GM18508 (cell line): ENCODE results near the gene BCAP29.
"Not testable (repeated sequence)": the region's sequence is repeated elsewhere in the genome, so short reads cannot be mapped to it uniquely, and the experiment has no call there.

Experiments
- ATAC-seq: cut with Tn5 transposase; IDR thresholded peaks from one replicate; pipeline ENCODE4 v1.9.1; 2021; ENCODE audit warnings: moderate number of reproducible peaks; ENCODE audit not compliant: insufficient read depth, unreplicated experiment

BCAP29 gene

GRCh38 chr7:107615910-107616680, 36.0 kb downstream of the BCAP29 start:
- ATAC-seq, result no peak

DNA sequence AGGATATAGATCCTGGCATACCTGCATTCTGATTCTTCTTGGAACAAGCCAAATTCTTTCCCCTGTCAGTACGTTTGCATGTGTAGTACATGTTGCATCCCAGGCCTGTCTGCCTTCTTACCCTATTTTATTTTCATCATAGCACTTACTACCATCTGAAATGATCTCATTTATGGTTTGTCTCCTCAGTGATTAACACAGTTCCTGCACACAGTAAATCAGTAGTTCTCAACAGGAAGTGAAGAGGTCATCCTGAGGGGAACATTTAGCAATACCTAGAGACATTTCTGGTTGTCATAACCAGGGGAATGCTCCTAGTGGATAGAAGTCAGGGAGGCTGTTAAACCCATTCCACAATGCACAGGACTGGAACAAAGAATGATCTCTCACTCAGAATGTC, 42.4 kb downstream of the BCAP29 start:
- no peak for ATAC-seq

- ATAC-seq, result no peak
These were observed 42.8 kb downstream of the BCAP29 start for GRCh38 chr7:107622894-107623293.

DNA sequence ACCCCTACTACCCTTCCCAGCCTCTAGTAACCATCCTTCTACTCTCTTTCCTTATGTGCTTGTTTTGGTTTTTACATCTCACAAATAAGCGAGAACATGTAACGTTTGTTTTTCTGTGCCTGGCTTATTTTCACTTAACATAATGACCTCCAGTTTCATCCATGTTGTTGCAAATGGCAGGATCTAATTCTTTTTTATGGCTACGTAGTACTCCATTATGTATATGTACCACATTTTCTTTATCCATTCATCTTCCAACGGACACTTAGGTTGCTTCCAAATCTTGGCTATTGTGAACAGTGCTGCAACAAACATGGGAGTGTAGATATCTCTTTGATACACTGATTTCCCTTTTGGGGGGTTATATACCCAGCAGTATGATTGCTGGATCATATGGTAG, 47.0 kb downstream of the BCAP29 start:
- ATAC-seq, result no peak

DNA sequence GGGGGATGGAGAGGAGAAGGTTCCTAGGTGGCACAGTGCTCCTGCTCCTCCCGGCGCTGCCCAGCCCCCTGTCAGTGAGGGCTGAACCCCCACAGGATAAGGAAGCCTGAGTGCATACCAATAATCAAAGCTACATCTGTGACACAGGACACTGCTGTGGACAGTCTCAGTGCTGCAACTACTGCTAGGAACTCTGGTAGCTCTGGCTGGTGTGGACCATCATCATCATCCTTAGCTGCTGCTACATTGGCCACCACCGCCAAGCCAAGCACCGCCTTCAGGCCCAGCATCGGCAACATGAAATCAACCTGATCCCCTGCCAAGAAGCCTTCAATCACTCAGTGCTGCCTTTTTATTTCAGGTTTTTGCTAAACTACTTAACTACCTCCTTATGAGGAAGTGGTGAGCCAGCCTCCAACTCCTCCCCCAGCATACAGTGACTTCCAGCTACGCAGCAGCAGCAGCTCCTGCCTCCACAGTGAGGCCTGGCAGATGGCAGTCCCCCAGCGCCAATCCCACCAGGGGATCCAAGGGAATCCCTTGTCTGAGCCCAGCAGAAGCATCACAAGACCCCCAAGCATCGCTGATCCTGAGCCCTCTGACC, 48.5 kb downstream of the BCAP29 start:
- ATAC-seq, result no peak

DNA sequence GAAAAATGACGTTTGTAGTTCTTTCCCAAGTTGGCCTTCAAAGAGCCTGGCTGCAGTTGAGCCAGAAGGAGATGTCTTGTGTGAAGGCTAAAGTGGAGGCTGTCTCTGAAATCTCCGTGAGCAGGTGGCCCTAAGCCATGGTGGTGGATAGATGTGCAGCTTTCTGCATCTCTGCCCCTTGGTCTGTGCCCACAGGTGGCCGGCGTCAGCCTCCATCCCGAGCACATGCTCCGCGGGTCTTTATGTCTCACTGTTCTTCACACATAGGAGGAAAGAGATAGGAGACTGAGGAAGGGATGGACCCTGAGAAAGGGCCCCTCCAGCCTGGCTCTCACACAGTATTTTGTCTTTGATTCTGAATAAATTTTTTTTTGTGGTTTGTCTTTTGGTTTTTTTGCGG, 50.3 kb downstream of the BCAP29 start:
- ATAC-seq, result no peak

DNA sequence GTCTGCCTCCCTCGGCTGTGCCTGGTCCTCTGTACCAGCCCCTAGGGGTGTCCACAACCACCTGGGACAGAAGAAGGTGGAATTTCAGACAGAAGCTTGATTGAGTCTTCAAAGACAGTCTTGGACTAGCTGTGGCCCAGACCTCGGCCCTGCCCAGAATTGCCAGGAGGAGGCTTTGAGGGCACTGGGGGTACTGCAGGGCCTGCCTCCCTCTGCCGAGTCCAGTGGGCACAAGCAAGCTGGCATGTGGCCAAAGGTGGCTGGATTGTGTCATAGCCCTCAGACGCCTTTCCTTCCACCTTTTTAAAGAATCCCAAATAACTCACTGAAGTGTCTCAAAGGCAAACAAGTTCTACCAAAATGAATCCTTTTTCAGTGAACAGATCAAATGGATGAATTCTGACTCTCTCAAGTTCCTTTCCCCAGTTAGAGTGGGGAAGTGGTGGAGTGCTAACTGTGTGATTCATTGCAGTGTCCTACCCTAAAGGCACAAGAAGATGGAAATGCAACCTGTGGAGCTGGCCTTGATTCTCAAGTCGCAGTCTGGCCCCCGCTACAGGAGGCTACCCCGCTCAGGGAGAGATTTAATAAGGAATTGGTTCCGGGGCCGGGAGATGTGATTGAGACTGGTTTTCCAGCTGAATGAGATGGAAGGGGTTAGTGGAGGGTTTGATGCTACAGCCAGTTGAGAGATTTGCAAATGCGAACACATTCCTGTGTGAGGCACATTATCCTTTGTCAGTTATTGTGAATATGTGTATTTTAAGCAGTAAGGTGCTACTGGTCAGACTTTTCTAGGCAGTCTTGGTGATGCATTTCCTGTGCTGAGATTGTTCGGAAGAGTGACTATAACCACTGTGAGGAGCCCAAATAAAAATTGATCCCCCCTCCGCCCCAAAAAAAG, 51.8 kb downstream of the BCAP29 start:
- no peak for ATAC-seq

GRCh38 chr7:107632492-107632865, 52.4 kb downstream of the BCAP29 start:
- no peak for ATAC-seq

DNA sequence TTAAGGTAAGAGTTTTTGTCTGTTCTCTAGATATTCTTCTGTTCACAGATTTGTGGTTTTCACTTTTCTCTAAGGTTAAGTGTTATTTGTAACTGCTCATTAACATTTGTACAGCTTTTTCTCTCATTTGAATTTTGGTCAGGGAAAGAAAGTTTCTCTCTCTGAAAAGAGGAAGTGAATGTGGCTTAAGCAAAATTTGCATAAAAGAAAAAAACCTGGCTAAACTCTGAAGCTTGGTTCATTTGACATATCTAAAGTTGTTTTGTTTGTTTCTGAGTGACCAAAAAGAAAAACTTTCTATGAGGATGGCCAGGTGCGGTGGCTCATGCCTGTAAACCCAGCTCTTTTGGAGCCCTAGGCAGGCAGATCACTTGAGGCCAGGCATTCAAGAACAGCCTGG, 58.5 kb downstream of the BCAP29 start:
- peak; percentile 93 for ATAC-seq

DNA sequence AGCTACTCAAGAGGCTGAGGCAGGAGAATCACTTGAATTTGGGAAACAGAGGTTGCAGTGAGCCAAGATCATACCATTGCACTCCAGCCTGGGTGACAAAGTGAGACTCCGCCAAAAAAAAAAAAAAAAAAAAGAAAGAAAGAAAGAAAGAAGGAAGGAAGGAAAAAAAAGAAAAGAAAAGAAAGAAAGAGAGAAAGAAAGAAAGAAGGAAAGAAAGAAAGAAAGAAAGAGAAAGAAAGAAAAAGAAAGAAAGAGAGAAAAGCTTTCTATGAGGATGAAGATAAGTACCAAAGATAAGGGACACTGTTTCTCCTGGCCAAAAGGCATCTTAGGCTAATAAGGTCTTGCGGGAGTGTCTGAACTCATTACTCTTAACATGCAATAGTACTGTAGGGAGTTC, 59.0 kb downstream of the BCAP29 start:
- not testable (repeated sequence) for ATAC-seq

DNA sequence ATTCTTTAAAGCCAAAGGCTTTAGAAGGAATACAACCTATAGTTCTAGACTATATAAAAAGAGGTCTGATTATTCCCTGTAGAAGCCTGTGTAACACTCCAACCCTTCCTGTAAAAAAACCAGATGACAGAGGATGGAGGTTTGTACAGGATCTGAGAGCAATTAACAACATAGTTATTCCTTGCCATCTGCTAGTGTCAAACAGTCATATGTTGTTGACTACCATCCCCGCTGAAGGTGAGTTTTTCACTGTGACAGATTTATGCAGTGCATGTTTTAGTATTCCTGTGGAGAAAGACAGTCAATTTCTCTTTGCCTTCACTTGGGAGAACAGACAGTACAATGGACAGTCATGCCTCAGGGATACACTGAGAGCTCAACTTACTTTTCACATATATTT, 61.6 kb downstream of the BCAP29 start:
- ATAC-seq, result no peak

DNA sequence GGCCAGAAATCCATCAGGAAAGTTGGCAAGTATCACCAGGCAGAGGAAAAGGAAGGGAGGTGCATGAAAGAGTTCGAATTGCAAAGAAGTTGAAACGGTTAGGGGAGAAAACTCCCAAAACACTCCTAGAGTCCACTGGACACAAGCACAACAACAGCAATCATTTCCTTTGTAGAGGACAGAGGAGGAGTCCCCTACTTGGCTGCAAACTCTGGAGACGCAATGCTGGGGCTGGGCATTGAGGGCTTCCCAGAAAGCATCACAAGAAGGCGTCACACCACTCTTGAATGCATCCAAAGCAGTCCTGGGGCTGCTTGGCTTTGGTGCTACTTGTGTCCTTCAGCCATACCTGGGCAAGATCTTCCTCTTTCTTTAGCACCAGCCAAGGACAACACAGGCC, 62.5 kb downstream of the BCAP29 start:
- ATAC-seq, result no peak

GRCh38 chr7:107643407-107643806, 63.4 kb downstream of the BCAP29 start:
- ATAC-seq, result no peak

DNA sequence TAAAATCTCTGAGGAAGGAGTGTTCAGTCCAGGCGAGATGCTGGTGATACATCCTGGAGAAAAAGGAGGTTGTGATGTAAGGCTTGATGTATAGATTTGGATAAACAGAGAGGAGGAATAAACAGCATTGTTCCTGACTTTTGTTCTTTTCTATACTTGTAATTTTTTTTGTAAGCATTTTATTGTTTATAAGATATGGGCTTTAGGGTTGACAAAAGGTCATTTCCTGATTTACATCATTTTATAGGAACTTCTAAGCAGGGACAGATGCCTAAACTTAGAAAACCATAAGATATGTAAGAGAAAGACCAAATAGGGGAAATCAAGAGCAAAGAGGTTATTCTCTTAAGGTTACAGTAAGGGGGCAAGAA, 63.9 kb downstream of the BCAP29 start:
- no peak for ATAC-seq

DNA sequence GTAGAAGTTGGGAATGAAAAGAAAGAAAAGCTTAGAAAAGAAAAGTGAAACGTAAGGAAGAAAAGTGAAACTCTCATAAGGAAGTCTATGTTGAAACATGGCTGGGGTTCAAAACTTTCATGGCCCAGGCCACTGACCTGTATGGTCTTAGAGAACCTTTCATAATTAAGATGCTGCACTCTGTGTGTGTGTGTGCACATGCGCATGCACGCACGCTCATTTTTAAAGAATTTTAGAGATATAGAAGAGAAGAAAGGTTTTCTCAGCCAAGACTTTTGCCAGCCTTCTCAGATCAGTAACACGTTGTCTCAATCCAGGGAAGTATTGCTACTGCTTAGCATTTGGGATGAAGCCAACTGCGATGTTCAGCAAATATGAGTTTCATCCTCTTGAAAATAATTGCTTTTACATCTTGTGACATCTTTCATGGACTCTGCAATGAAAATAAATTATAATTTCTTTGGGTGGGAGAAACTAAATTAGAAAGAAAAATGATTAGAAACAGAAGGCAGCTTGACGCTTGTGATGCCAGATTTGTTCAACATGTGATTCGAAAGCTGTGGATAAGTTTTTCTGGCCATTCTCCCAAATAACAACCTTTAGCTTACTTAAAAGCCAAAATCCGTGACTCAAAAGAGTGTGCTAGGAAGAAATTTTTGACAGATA, 64.4 kb downstream of the BCAP29 start:
- ATAC-seq, result no peak

- ATAC-seq, result no peak
These were observed 72.6 kb downstream of the BCAP29 start for GRCh38 chr7:107652642-107653041.

DNA sequence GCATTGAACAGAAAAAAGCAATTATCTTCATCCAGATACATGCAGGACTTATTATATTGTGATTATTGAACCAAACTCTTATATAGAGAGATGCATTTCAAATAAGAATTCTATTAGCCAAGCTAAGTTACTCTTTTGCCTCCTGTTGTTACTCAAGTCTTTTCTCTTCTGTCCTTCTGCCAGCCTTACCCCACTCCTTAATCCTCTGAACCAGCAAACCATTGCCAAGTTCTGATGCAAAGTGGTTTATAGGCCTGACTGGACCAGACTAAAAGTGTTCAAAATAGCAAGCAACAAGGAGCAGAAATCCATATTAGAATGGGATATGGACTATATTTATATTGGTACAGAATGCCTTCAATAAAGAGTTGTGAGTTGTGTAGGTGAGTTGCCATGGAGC, 78.4 kb downstream of the BCAP29 start:
- no peak for ATAC-seq

DNA sequence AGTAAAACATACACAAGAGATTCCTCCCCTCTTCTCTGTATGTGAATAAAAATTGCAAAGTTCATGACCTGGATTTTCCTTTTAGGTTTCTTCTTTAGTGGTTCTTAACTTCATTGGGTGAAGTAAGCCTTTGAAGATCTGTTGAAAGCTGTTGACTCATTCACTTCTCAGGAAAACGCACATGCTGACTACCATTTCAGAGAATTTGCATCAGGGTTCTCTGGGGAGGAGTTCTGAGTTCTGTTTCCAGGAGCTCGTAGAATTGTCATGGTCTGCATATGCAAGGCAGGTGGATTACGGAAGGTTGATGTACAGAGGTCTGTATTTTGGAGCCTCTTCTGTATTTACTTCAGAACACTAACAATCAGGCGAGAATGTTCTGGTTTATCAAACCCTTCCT, 79.6 kb downstream of the BCAP29 start:
- no peak for ATAC-seq

GRCh38 chr7:107660381-107661080, 80.5 kb downstream of the BCAP29 start, which contains the start of gene SLC26A4:
SLC26A4 (plus strand) TSS chr7:107660828; CDS start chr7:107661642, 814 bp downstream.
- no peak for ATAC-seq
